Psoas muscle (tissue), 8 donors: ENCODE measurements around the gene SNX24. TPM values are rescaled to one million over a fixed set of nuclear protein-coding genes. Genes with fewer than 3 reads are reported as not detected.
"Not testable (repeated sequence)": the region's sequence is repeated elsewhere in the genome, so short reads cannot be mapped to it uniquely, and the experiment has no call there.

Source experiments
- ATAC-seq, 4 donors: fragments of 200-7000 bp; cut with Tn5 transposase; one replicate each; pipeline ENCODE4 v1.9.1; 2020; ENCODE audit warnings: moderate library complexity in 3 of 4, mild to moderate bottlenecking in 2 of 4
- DNase-seq, 2 donors: peaks; one replicate each; pipeline ENCODE4 v3.0.0-alpha.2; 2020
- H3K27ac ChIP-seq: fragments of 200-600 bp; one replicate; pipeline ENCODE4 v1.8.0; 2022
- H3K27me3 ChIP-seq, 3 donors: fragments of 200-600 bp in 1 of 3; one replicate each; pipeline versions ENCODE4 v1.6.1 to v1.8.0; 2013 to 2022; ENCODE audit warnings: low read length in 2 of 3, mild to moderate bottlenecking in 2 of 3, moderate library complexity in 1 of 3; ENCODE audit not compliant: insufficient read depth in 3 of 3
- H3K36me3 ChIP-seq, 2 donors: fragments of 200-600 bp in 1 of 2; one replicate each; pipeline versions ENCODE4 v1.6.1 to v1.8.0; 2013 to 2022; ENCODE audit warnings: low read depth in 1 of 2, mild to moderate bottlenecking in 1 of 2, moderate library complexity in 1 of 2; ENCODE audit not compliant: insufficient read depth in 1 of 2
- H3K4me1 ChIP-seq: fragments of 200-600 bp; one replicate; pipeline ENCODE4 v1.8.0; 2022
- H3K4me3 ChIP-seq: fragments of 200-600 bp; one replicate; pipeline ENCODE4 v1.8.0; 2022; ENCODE audit warnings: mild to moderate bottlenecking
- H3K9me3 ChIP-seq: fragments of 200-600 bp; one replicate; pipeline ENCODE4 v1.8.0; 2022
- WGBS, 3 donors: extraction: QIAGEN DNeasy Blood & Tissue Kit; methylation state at CpG; one replicate each; pipeline versions ENCODE4 v1.1.6 to v1.1.7; 2013; 5-methylcytosine and 5-hydroxymethylcytosine counted together
- intact Hi-C, 2 donors: fragments of 100-400 bp; cut with DNase I; formaldehyde crosslinking; loops; one replicate each; pipeline versions ENCODE4 v1.11.0 to v1.14.2; 2022
- polyA plus RNA-seq, 3 donors: library from polyadenylated mRNA; stranded (reverse); fragments of 200-250 nt; gene quantifications; one replicate each; pipeline ENCODE4 v1.2.3, GENCODE V29; 2013
- total RNA-seq, 4 donors: library from RNA; stranded (reverse); fragmentation: NEBNext Ultra II Directional in 2 of 4; extraction: Animal tissue kit (Norgen Biotek cat#: 25700) in 2 of 4; gene quantifications; one replicate each; pipeline versions ENCODE4 v1.2.1 to v1.2.4, GENCODE V29; 2021 to 2023
- TF ChIP-seq, protein P1 (sequence below): fragments of 200-600 bp; IDR thresholded peaks from one replicate; pipeline ENCODE4 v1.8.0; 2022; ENCODE audit warnings: antibody characterized with exemption
- donor health status: healthy with polysubstance abuse.
- donor health status: DM: no; HTN: no; CAD: no; lungs with moderate emphysema.
- donor health status: Bipolar disorder and iron deficiency.
- donor health status: healthy.
- donor health status: DM: yes; HTN: yes; CAD: no.
- donor health status: DM: no; HTN: no; CAD: no.
- donor health status: DM: no; HTN: no; CAD: no.
- donor health status: DM: yes; HTN: yes; CAD: no.

Gene SNX24
- total and polyA plus RNA-seq, 7 donors = 7.5 to 11.9 (median 10.0) TPM

DNA sequence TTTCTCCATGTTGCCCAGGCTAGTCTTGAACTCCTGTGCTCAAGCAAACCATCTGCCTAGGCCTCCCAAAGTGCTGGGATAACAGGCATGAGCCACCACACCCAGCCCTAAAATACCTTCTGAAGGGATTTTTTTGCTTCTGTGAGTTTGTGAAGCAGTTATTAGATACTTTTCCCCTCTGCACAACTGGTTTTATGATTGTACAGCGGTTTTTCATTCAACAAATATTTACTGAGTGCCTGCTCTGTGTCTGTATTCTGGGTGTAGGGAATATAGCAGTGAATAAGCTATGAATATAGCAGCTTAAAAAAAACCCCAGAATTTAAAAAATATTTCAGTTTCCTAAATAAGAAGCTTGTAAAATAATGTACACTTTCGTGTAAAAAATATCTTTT, 2.3 kb downstream of the SNX24 start:
- 95 to 98% (median 96%) methylated on average over 2 of the region's 2 CpGs for WGBS, 3 donors
- intact Hi-C loops = loop anchor here in 1 of 2 donors (10.0 kb wide), 1 partner anchor 237 kb away; the partner anchor contains the start of gene PRDM6
- H3K36me3 ChIP-seq = no peaks in the 10 kb centered on the region
- peaks cover 13% of the 10 kb centered on the region for H3K4me1 ChIP-seq
- DNase-seq = no peak
- H3K4me3 ChIP-seq = no peak overlapping the region
- no peak for ATAC-seq
- H3K27ac ChIP-seq = no peak overlapping the region
- no peaks in the 10 kb centered on the region for H3K27me3 ChIP-seq
- no peaks in the 10 kb centered on the region for H3K9me3 ChIP-seq
- TF ChIP-seq, protein P1, sequence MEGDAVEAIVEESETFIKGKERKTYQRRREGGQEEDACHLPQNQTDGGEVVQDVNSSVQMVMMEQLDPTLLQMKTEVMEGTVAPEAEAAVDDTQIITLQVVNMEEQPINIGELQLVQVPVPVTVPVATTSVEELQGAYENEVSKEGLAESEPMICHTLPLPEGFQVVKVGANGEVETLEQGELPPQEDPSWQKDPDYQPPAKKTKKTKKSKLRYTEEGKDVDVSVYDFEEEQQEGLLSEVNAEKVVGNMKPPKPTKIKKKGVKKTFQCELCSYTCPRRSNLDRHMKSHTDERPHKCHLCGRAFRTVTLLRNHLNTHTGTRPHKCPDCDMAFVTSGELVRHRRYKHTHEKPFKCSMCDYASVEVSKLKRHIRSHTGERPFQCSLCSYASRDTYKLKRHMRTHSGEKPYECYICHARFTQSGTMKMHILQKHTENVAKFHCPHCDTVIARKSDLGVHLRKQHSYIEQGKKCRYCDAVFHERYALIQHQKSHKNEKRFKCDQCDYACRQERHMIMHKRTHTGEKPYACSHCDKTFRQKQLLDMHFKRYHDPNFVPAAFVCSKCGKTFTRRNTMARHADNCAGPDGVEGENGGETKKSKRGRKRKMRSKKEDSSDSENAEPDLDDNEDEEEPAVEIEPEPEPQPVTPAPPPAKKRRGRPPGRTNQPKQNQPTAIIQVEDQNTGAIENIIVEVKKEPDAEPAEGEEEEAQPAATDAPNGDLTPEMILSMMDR = no peak

DNA sequence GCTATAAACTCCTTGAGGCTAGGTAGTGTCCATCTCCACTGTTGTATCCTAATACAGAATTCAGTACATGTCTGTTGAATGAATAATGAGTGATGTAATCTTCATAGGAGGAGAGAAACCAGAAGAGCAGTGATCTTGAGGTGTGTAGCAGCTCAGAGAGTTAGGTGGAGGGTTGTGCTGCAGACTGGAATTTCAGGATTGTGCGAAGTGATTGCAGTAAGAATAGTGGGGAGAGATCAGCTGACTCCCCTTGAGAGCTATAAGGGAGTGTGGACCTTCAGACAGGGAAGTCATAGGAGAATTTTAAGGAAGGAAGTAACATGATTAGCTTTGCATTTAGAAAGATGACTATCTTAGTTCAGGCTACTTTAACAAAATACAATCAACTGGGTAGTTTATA, 4.4 kb downstream of the SNX24 start:
- Histone ChIP-seq H3K4me1 (peaks cover 7% of the 10 kb centered on the region), H3K4me3 (no peak overlapping the region), H3K27ac (no peak overlapping the region), H3K27me3 (no peaks in the 10 kb centered on the region), H3K36me3 (no peaks in the 10 kb centered on the region), H3K9me3 (no peaks in the 10 kb centered on the region)
- intact Hi-C loops = loop anchor here in 1 of 2 donors (10.0 kb wide), 1 partner anchor 235 kb away; the partner anchor contains the start of gene PRDM6
- TF ChIP-seq, protein P1 = no peak
- ATAC-seq = no peak
- no peak for DNase-seq
- 90 to 93% (median 92%) methylated on average over 1 of the region's 1 CpG for WGBS, 3 donors

DNA sequence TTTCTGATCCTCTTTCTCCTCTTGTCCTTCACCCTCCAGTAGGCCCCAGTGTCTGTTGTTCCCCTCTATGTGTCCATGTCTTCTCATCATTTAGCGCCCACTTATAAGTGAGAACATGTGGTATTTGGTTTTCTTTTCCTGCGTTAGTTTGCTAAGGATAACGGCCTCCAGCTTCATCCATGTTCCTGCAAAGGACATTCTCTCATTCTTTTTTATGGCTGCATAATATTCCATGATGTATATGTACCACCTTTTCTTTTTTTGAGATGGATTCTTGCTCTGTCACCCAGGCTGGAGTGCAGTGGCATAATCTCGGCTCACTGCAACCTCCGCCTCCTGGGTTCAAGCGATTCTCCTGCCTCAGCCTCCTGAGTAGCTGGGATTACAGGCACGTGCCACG, 12.1 kb downstream of the SNX24 start:
- intact Hi-C loops, H3K27me3 ChIP-seq, H3K9me3 ChIP-seq, DNase-seq, H3K4me3 ChIP-seq, H3K27ac ChIP-seq, H3K4me1 ChIP-seq, H3K36me3 ChIP-seq, ATAC-seq: not testable (repeated sequence)
- WGBS, 3 donors = 92 to 99% (median 95%) methylated on average over 8 of the region's 8 CpGs

DNA sequence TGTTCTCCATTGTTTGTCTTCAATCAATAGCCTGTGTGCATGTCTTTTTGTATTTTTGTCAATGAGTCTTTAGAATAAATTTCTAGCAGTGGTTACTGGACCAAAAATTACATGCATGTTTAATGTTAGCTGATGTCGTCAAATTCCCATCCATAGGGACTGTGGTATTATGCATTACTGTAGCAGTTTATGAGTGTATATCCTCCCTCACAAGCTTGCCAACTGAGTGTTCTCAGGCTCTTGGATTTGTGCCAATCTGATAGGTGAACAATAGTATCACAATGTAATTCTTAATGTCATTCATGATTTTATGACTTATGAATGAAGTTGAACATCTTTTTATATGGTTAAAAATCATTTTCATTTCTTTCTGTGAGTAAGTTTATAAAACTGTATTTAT, 13.0 kb downstream of the SNX24 start:
- no peaks in the 10 kb centered on the region for H3K27me3 ChIP-seq
- no peaks in the 10 kb centered on the region for H3K36me3 ChIP-seq
- TF ChIP-seq, protein P1 = no peak
- DNase-seq = no peak
- no peak overlapping the region for H3K27ac ChIP-seq
- H3K4me3 ChIP-seq = no peak overlapping the region
- WGBS, 3 donors = 55 to 60% (median 58%) methylated on average over 1 of the region's 1 CpG
- intact Hi-C loops = no loop called here
- H3K4me1 ChIP-seq = no peaks in the 10 kb centered on the region
- H3K9me3 ChIP-seq = no peaks in the 10 kb centered on the region
- ATAC-seq = no peak

DNA sequence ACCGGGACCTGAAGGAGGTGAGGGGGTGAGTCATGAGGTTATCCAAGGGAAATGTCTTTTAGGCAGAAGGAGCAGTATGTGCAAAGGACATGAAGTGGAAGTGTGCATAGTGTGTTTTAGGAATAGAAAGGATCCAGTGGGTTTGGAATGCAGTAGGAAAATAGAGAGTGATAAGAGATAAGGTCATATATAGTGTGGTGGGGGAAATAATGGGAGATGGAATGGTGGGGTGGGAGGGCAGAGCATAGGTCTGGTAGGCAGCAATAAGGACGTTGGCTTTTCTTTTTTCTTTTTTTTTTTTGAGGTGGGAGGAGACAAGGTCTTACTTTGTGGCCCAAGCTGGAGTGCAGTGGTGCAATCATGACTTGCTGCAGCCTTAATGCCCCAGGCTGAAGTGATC, 17.8 kb downstream of the SNX24 start:
- Histone ChIP-seq H3K4me1 (no peaks in the 10 kb centered on the region), H3K27ac (no peak overlapping the region), H3K4me3 (no peak overlapping the region), H3K9me3 (no peaks in the 10 kb centered on the region), H3K36me3 (no peaks in the 10 kb centered on the region), H3K27me3 (no peaks in the 10 kb centered on the region)
- 75 to 86% (median 83%) methylated on average over 2 of the region's 2 CpGs for WGBS, 3 donors
- TF ChIP-seq, protein P1 = no peak
- intact Hi-C loops = no loop called here
- DNase-seq = no peak
- ATAC-seq = no peak
